HepG2 (cell line): ENCODE results near the gene MTIF2. TPM values are rescaled to one million over a fixed set of nuclear protein-coding genes. Genes with fewer than 3 reads are reported as not detected.
A peak's percentile ranks its signal among the peaks of the same experiment; 100 is the strongest.
"Not testable (repeated sequence)": the region's sequence is repeated elsewhere in the genome, so short reads cannot be mapped to it uniquely, and the experiment has no call there.

Experiments
- ATAC-seq: fragments of 200-7000 bp; cut with Tn5 transposase; 3 replicates; pipeline ENCODE4 v1.9.1; 2020; ENCODE audit warnings: mild to moderate bottlenecking, moderate library complexity
- BruUV-seq: library from RNA; stranded (reverse); fragments of 400-500 nt; replicated peaks from 2 replicates; lab custom pipeline; 2021; lab: Mats Ljungman, UMichigan
- CTCF ChIA-PET: fragments of 300-600 bp; formaldehyde crosslinking; extraction: SDS; loops from one replicate; lab custom pipeline; 2021; ENCODE audit warnings: low total read pairs, inconsistent platforms, low intra/inter-chr PET ratio; lab: Yijun Ruan, JAX
- POLR2A ChIA-PET: fragments of 350-600 bp; sonication (Branson Sonifier 250); formaldehyde crosslinking; loops from one replicate; lab custom pipeline; 2020; ENCODE audit warnings: antibody characterized with exemption, inconsistent platforms; lab: Yijun Ruan, JAX
- DNase-seq: peaks from one replicate; pipeline ENCODE4 v3.0.0-alpha.2; 2015; ENCODE audit warnings: low spot score
- FAIRE-seq: peaks from 3 replicates; lab custom pipeline; 2011; peaks lifted over from hg19 to GRCh38; lab: Jason Lieb, UNC
- H2AFZ ChIP-seq: one replicate; pipeline ENCODE4 v1.6.1; 2011; ENCODE audit warnings: low read length, inconsistent platforms
- H3K27ac ChIP-seq: fragments of 300-600 bp; 3 replicates; pipeline ENCODE4 v1.8.0; 2011; ENCODE audit warnings: mixed run types, mild to moderate bottlenecking, mixed read lengths, low read length, inconsistent platforms; ENCODE audit not compliant: insufficient read depth; ENCODE audit errors: extremely low read length
- H3K27me3 ChIP-seq, 2 experiments: fragments of 200-600 bp in 1 of 2; 2 replicates in 1 of 2; 3 replicates in 1 of 2; pipeline versions ENCODE4 v1.6.0 to v1.8.0; 2011; ENCODE audit warnings: low read length in 2 of 2, mild to moderate bottlenecking in 2 of 2, moderate library complexity in 2 of 2, inconsistent platforms in 1 of 2; ENCODE audit not compliant: insufficient read depth in 2 of 2, control insufficient read depth in 1 of 2
- H3K36me3 ChIP-seq, 2 experiments: fragments of 200-600 bp in 1 of 2; replicated peaks in 1 of 2; 2 replicates in 1 of 2; 3 replicates in 1 of 2; pipeline versions ENCODE4 v1.5.1 to v1.8.0; 2011; ENCODE audit warnings: low read length in 2 of 2, inconsistent platforms in 1 of 2; ENCODE audit not compliant: insufficient read depth in 2 of 2, control insufficient read depth in 1 of 2
- H3K4me1 ChIP-seq: 2 replicates; pipeline ENCODE4 v1.5.1; 2012; ENCODE audit warnings: low read length, inconsistent platforms; ENCODE audit not compliant: insufficient read depth
- H3K4me2 ChIP-seq: 2 replicates; pipeline ENCODE4 v1.6.0; 2011; ENCODE audit warnings: low read depth, low read length, inconsistent platforms
- H3K4me3 ChIP-seq, 3 experiments: fragments of 200-600 bp in 1 of 3; sonication (generic), shearing (Covaris generic) in 1 of 3; replicated peaks in 1 of 3; 2 replicates each; pipeline ENCODE4 v1.5.1; 2011 to 2016; ENCODE audit warnings: low read length in 3 of 3, inconsistent platforms in 2 of 3, low read depth in 2 of 3, mild to moderate bottlenecking in 2 of 3, control low read depth in 1 of 3, mixed read lengths in 1 of 3; ENCODE audit not compliant: insufficient read depth in 1 of 3
- H3K79me2 ChIP-seq: one replicate; pipeline ENCODE4 v1.6.1; 2011; ENCODE audit warnings: low read length, inconsistent platforms; ENCODE audit not compliant: insufficient read depth
- H3K9ac ChIP-seq: 2 replicates; pipeline ENCODE4 v1.6.0; 2011; ENCODE audit warnings: mild to moderate bottlenecking, low read depth, low read length, inconsistent platforms; ENCODE audit not compliant: insufficient read depth
- H3K9me3 ChIP-seq: 2 replicates; pipeline ENCODE4 v1.5.1; 2012; ENCODE audit warnings: mild to moderate bottlenecking, low read length
- H4K20me1 ChIP-seq: 2 replicates; pipeline ENCODE4 v1.6.0; 2011; ENCODE audit warnings: inconsistent platforms, mild to moderate bottlenecking, low read length, moderate library complexity; ENCODE audit not compliant: insufficient read depth
- ARID4A ChIP-seq: sonication (generic); formaldehyde crosslinking; IDR thresholded peaks from 2 replicates; pipeline ENCODE4 v1.5.0; 2020; ENCODE audit warnings: mild to moderate bottlenecking, missing genetic modification reagents, borderline replicate concordance
- BCL6 ChIP-seq: IDR thresholded peaks from 2 replicates; pipeline ENCODE4 v1.6.1; 2016; ENCODE audit warnings: missing genetic modification reagents, missing compliant biosample characterization
- RARA ChIP-seq: IDR thresholded peaks from 2 replicates; pipeline ENCODE4 v1.6.1; 2016; ENCODE audit warnings: missing genetic modification reagents, missing compliant biosample characterization
- WGBS: methylation state at CpG from one replicate; pipeline ENCODE4 v1.1.6; 2017; ENCODE audit warnings: low lambda C conversion rate; 5-methylcytosine and 5-hydroxymethylcytosine counted together
- in situ Hi-C: cut with HindIII; loops from 2 replicates; pipeline ENCODE4 v1.10.0; 2017; ENCODE audit warnings: low pct_unique_long_range_greater_than_20kb; ENCODE audit not compliant: extremely low pct_ligation_motif_present
- intact Hi-C: fragments of 100-400 bp; cut with micrococcal nuclease; formaldehyde crosslinking; loops from one replicate; pipeline ENCODE4 v1.10.0; 2022; ENCODE audit not compliant: unreplicated experiment
- polyA plus RNA-seq, 8 experiments: library from polyadenylated mRNA; depleted of rRNA in 3 of 8; stranded (reverse) in 7 of 8; unstranded in 1 of 8; fragments of >200 nt; fragmentation: Illumina TruSeq in 4 of 8; extraction: Trizol in 4 of 8; gene quantifications; 2 replicates each; pipeline versions ENCODE4 v1.2.1 to v1.2.3, GENCODE V29; 2011 to 2016; ENCODE audit warnings: low read depth in 4 of 8, missing spikeins in 1 of 8, mixed read lengths in 1 of 8; ENCODE audit not compliant: insufficient read depth in 1 of 8
- total RNA-seq, 5 experiments: library from RNA; depleted of rRNA; stranded (reverse); fragments of >200 nt; fragmentation: Illumina TruSeq; extraction: Trizol; gene quantifications; 2 replicates each; pipeline ENCODE4 v1.2.3, GENCODE V29; 2016; ENCODE audit warnings: low read depth in 1 of 5

Gene MTIF2
- total and polyA plus RNA-seq, 2 of the 13 experiments (the other 11 are each of a cell fraction or from before 2014, with no cell fraction given), result 32.1 to 92.1 TPM

GRCh38 chr2:55279859-55280424, 10.9 kb upstream of the MTIF2 start:
- H4K20me1 ChIP-seq, H3K9me3 ChIP-seq, H3K79me2 ChIP-seq, H3K9ac ChIP-seq, H3K27ac ChIP-seq, H3K27me3 ChIP-seq, FAIRE-seq, in situ Hi-C loops, ATAC-seq, DNase-seq, H3K36me3 ChIP-seq, CTCF ChIA-PET, BruUV-seq: not testable (repeated sequence)
- POLR2A ChIA-PET, result interaction anchor here (1.6 to 2.2 kb wide), 2 partner anchors 10 to 230 kb away, joined by 8 read pairs; partner anchors contain the start of gene RTN4
- peak overlapping the region; percentile 3 to 12 (median 5); a peak in 3 of 6 replicates for H3K4me3 ChIP-seq
- intact Hi-C loops, result loop anchor here (5.0 to 10.0 kb wide), 2 partner anchors 137 to 235 kb away; partner anchors contain the start of genes CCDC88A and CFAP36
- WGBS, result 15% methylated on average over 7 of the region's 7 CpGs
- H3K4me2 ChIP-seq, result peak overlapping the region; percentile 56
- H2AFZ ChIP-seq, result peak overlapping the region; percentile 11
- TF ChIP-seq BCL6 (CRISPR knock-in tag), result peak; percentile 61; the same call in 1 of the 2 replicates
- TF ChIP-seq RARA, result peak; percentile 41; the same call in 1 of the 2 replicates
- peaks cover 70% of the 10 kb centered on the region for H3K4me1 ChIP-seq

- H3K27me3 ChIP-seq, ATAC-seq, H3K36me3 ChIP-seq, BruUV-seq, H3K27ac ChIP-seq, H2AFZ ChIP-seq, DNase-seq, in situ Hi-C loops, H4K20me1 ChIP-seq, CTCF ChIA-PET, intact Hi-C loops, H3K79me2 ChIP-seq, FAIRE-seq, POLR2A ChIA-PET, H3K9me3 ChIP-seq: not testable (repeated sequence)
- 0 out of 2 replicates have a peak, but pooled peaks have one; percentile 16 for TF ChIP-seq ARID4A (CRISPR knock-in tag)
- 0 out of 6 replicates have a peak overlapping the region, but pooled peaks of 1 of the 3 experiments have one; percentile 29 for H3K4me3 ChIP-seq
- H3K9ac ChIP-seq, result peak overlapping the region; percentile 18; the same call in 1 of the 2 replicates
- H3K4me2 ChIP-seq, result peak overlapping the region; percentile 56
- peaks cover 64% of the 10 kb centered on the region for H3K4me1 ChIP-seq
- WGBS, result 53% methylated on average over 10 of the region's 10 CpGs
These were observed 10.3 kb upstream of the MTIF2 start for GRCh38 chr2:55279214-55279835.
